Neuron (in vitro differentiated cells): ENCODE results near the gene SIRPA.

Source experiments
- H2AFZ ChIP-seq: one replicate; pipeline ENCODE4 v1.6.1; 2013; ENCODE audit warnings: low read depth, mild to moderate bottlenecking, inconsistent platforms, low read length, moderate library complexity
- H3K27me3 ChIP-seq: one replicate; pipeline ENCODE4 v1.6.1; 2013; ENCODE audit warnings: low read length; ENCODE audit not compliant: insufficient read depth
- H3K36me3 ChIP-seq: one replicate; pipeline ENCODE4 v1.6.1; 2013; ENCODE audit warnings: low read length; ENCODE audit not compliant: insufficient read depth
- H3K4me1 ChIP-seq: one replicate; pipeline ENCODE4 v1.6.1; 2013; ENCODE audit warnings: low read length; ENCODE audit not compliant: insufficient read depth
- H3K4me3 ChIP-seq: 2 replicates; pipeline ENCODE4 v1.5.1; 2013; ENCODE audit warnings: mild to moderate bottlenecking, low read length, moderate library complexity
- H3K9me3 ChIP-seq: one replicate; pipeline ENCODE4 v1.6.1; 2013; ENCODE audit warnings: low read length

Gene SIRPA

GRCh38 chr20:1946762-1947534 lies 51.7 kb downstream of the SIRPA start:
- peaks cover 84% of the 10 kb centered on the region for H3K27me3 ChIP-seq
- H2AFZ ChIP-seq = no peak overlapping the region
- H3K4me3 ChIP-seq = no peak overlapping the region
- H3K4me1 ChIP-seq = peaks cover 4% of the 10 kb centered on the region
- no peaks in the 10 kb centered on the region for H3K36me3 ChIP-seq
- H3K9me3 ChIP-seq = no peaks in the 10 kb centered on the region

GRCh38 chr20:1947535-1947846 lies 52.3 kb downstream of the SIRPA start:
- Histone ChIP-seq H3K4me3 (no peak overlapping the region), H3K9me3 (no peaks in the 10 kb centered on the region), H2AFZ (no peak overlapping the region), H3K27me3 (peaks cover 86% of the 10 kb centered on the region), H3K36me3 (no peaks in the 10 kb centered on the region), H3K4me1 (peaks cover 4% of the 10 kb centered on the region)

GRCh38 chr20:1949347-1950100 lies 54.3 kb downstream of the SIRPA start:
- Histone ChIP-seq H3K27me3 (peaks cover 69% of the 10 kb centered on the region), H3K4me1 (peaks cover 4% of the 10 kb centered on the region), H2AFZ (no peak overlapping the region), H3K36me3 (no peaks in the 10 kb centered on the region), H3K4me3 (no peak overlapping the region), H3K9me3 (no peaks in the 10 kb centered on the region)

- Histone ChIP-seq H3K4me3 (no peak overlapping the region), H3K9me3 (no peaks in the 10 kb centered on the region), H3K36me3 (no peaks in the 10 kb centered on the region), H3K27me3 (peaks cover 60% of the 10 kb centered on the region), H3K4me1 (peaks cover 4% of the 10 kb centered on the region), H2AFZ (no peak overlapping the region)
Observed at GRCh38 chr20:1950836-1951235, 55.6 kb downstream of the SIRPA start.

GRCh38 chr20:1951436-1952115 lies 56.4 kb downstream of the SIRPA start:
- Histone ChIP-seq H3K27me3 (peaks cover 57% of the 10 kb centered on the region), H3K4me3 (no peak overlapping the region), H3K9me3 (no peaks in the 10 kb centered on the region), H2AFZ (no peak overlapping the region), H3K36me3 (no peaks in the 10 kb centered on the region), H3K4me1 (peaks cover 4% of the 10 kb centered on the region)

- H3K36me3 ChIP-seq = no peaks in the 10 kb centered on the region
- no peaks in the 10 kb centered on the region for H3K4me1 ChIP-seq
- no peak overlapping the region for H2AFZ ChIP-seq
- H3K4me3 ChIP-seq = no peak overlapping the region
- H3K9me3 ChIP-seq = no peaks in the 10 kb centered on the region
- peaks cover 43% of the 10 kb centered on the region for H3K27me3 ChIP-seq
Observed at GRCh38 chr20:1952737-1953530, 57.7 kb downstream of the SIRPA start.

GRCh38 chr20:1953621-1954020 lies 58.4 kb downstream of the SIRPA start:
- peaks cover 37% of the 10 kb centered on the region for H3K27me3 ChIP-seq
- H3K36me3 ChIP-seq = no peaks in the 10 kb centered on the region
- no peak overlapping the region for H2AFZ ChIP-seq
- no peaks in the 10 kb centered on the region for H3K4me1 ChIP-seq
- no peak overlapping the region for H3K4me3 ChIP-seq
- H3K9me3 ChIP-seq = no peaks in the 10 kb centered on the region

GRCh38 chr20:1955217-1955616 lies 60.0 kb downstream of the SIRPA start:
- H3K9me3 ChIP-seq = no peaks in the 10 kb centered on the region
- peaks cover 22% of the 10 kb centered on the region for H3K27me3 ChIP-seq
- no peak overlapping the region for H3K4me3 ChIP-seq
- no peaks in the 10 kb centered on the region for H3K4me1 ChIP-seq
- no peak overlapping the region for H2AFZ ChIP-seq
- H3K36me3 ChIP-seq = no peaks in the 10 kb centered on the region

GRCh38 chr20:1958426-1958825 lies 63.2 kb downstream of the SIRPA start:
- no peak overlapping the region for H2AFZ ChIP-seq
- peaks cover 24% of the 10 kb centered on the region for H3K27me3 ChIP-seq

GRCh38 chr20:1959156-1959555 lies 63.9 kb downstream of the SIRPA start:
- H3K27me3 ChIP-seq = peaks cover 26% of the 10 kb centered on the region
- no peaks in the 10 kb centered on the region for H3K9me3 ChIP-seq
- H2AFZ ChIP-seq = no peak overlapping the region
- no peak overlapping the region for H3K4me3 ChIP-seq
- no peaks in the 10 kb centered on the region for H3K4me1 ChIP-seq
- H3K36me3 ChIP-seq = no peaks in the 10 kb centered on the region

More at GRCh38 chr20:1958426-1958825, 63.2 kb downstream of the SIRPA start:
- H3K36me3 ChIP-seq = no peaks in the 10 kb centered on the region
- H3K4me3 ChIP-seq = no peak overlapping the region
- H3K4me1 ChIP-seq = no peaks in the 10 kb centered on the region
- no peaks in the 10 kb centered on the region for H3K9me3 ChIP-seq

GRCh38 chr20:1961374-1961773 lies 66.2 kb downstream of the SIRPA start:
- Histone ChIP-seq H3K9me3 (no peaks in the 10 kb centered on the region), H3K4me1 (peaks cover 3% of the 10 kb centered on the region), H3K4me3 (no peak overlapping the region), H3K27me3 (peaks cover 37% of the 10 kb centered on the region), H3K36me3 (no peaks in the 10 kb centered on the region), H2AFZ (no peak overlapping the region)

- Histone ChIP-seq H3K27me3 (peaks cover 45% of the 10 kb centered on the region), H3K4me1 (peaks cover 3% of the 10 kb centered on the region), H3K4me3 (no peak overlapping the region), H3K36me3 (no peaks in the 10 kb centered on the region), H3K9me3 (no peaks in the 10 kb centered on the region), H2AFZ (no peak overlapping the region)
Observed at GRCh38 chr20:1964061-1964460, 68.9 kb downstream of the SIRPA start.
